ENCODE measurements around the gene MATN3. TPM values are rescaled to one million over a fixed set of nuclear protein-coding genes. Genes with fewer than 3 reads are reported as not detected.

The MATN3 gene
- total and polyA plus RNA-seq, 2 of the 13 experiments (the other 11 are each of a cell fraction or from before 2014, with no cell fraction given) = 36.1 to 208 TPM

- Histone ChIP-seq H3K4me2 (ENCODE audit: low read depth, low read length) (no peak overlapping the region), H3K27ac (ENCODE audit: extremely low read length, insufficient read depth, low read length) (no peak overlapping the region), H3K36me3 (replicated peaks in 1 of 2; ENCODE audit: control insufficient read depth in 1 of 2, insufficient read depth in 2 of 2, low read length in 2 of 2) (no peaks in the 10 kb centered on the region), H3K4me1 (ENCODE audit: insufficient read depth, low read length) (peaks cover 41% of the 10 kb centered on the region), H3K79me2 (ENCODE audit: insufficient read depth, low read length) (no peaks in the 10 kb centered on the region), H2AFZ (ENCODE audit: low read length) (no peak overlapping the region), H3K27me3 (ENCODE audit: control insufficient read depth in 1 of 2, insufficient read depth in 2 of 2, low read length in 2 of 2) (peaks cover 0 to 9% of the 10 kb centered on the region in 2 experiments; a peak in 1 of 5 replicates), H3K9ac (ENCODE audit: insufficient read depth, low read depth, low read length) (no peak overlapping the region), H3K4me3 (replicated peaks in 1 of 3; ENCODE audit: insufficient read depth in 1 of 3, low read depth in 2 of 3, low read length in 3 of 3) (no peak overlapping the region), H3K9me3 (ENCODE audit: low read length) (no peaks in the 10 kb centered on the region), H4K20me1 (ENCODE audit: insufficient read depth, low read length) (no peaks in the 10 kb centered on the region)
- CTCF ChIA-PET (ENCODE audit: low intra/inter-chr PET ratio, low total read pairs) = no interaction called here
- intact Hi-C loops (cut with micrococcal nuclease; ENCODE audit: unreplicated experiment) = no loop called here
- DNase-seq (ENCODE audit: low spot score) (no peak), ATAC-seq (no peak), FAIRE-seq (no peak)
- BruUV-seq (replicated peaks) = no TSS peak
- POLR2A ChIA-PET = no interaction called here
- TF ChIP-seq BORCS8-MEF2B (CRISPR knock-in tag; IDR thresholded peaks at IDR 0.05) (no peak), ZFP41 (CRISPR knock-in tag; IDR thresholded peaks at IDR 0.05; ENCODE audit: borderline replicate concordance) (no peak), ZNF20 (CRISPR knock-in tag; IDR thresholded peaks at IDR 0.05) (no peak), ZSCAN30 (CRISPR knock-in tag; IDR thresholded peaks at IDR 0.05) (no peak), GTF2F1 (IDR thresholded peaks at IDR 0.05; ENCODE audit: low read length) (no peak), GTF3A (CRISPR knock-in tag; conservative IDR thresholded peaks at IDR 0.05) (no peak), FUBP1 (CRISPR knock-in tag; IDR thresholded peaks at IDR 0.05; ENCODE audit: borderline replicate concordance) (no peak), PCBP1 (IDR thresholded peaks at IDR 0.05; ENCODE audit: borderline replicate concordance, low read depth, low read length) (no peak), NFATC3 (CRISPR knock-in tag; IDR thresholded peaks at IDR 0.05) (no peak), CAMTA2 (CRISPR knock-in tag; IDR thresholded peaks at IDR 0.05; ENCODE audit: borderline replicate concordance) (no peak), HMG20A (CRISPR knock-in tag; IDR thresholded peaks at IDR 0.05; ENCODE audit: borderline replicate concordance) (no peak), ZNF788 (CRISPR knock-in tag; IDR thresholded peaks at IDR 0.05; ENCODE audit: borderline replicate concordance) (no peak)
- in situ Hi-C loops (cut with HindIII; ENCODE audit: extremely low pct_ligation_motif_present, low pct_unique_long_range_greater_than_20kb) = no loop called here
- 63% methylated on average over 1 of the region's 1 CpG for WGBS (ENCODE audit: low lambda C conversion rate)
Measured at GRCh38 chr2:20057268-20057667, 44.8 kb upstream of the MATN3 start.

Data from HepG2 (cell line).